Trophoblast cell (in vitro differentiated cells and primary cell): ENCODE data around the gene ELAC1.

ENCODE experiments used
- DNase-seq, 2 donors: peaks; one replicate each; pipeline ENCODE4 v3.0.0-alpha.2; 2016
- H2AFZ ChIP-seq: 2 replicates; pipeline ENCODE4 v1.6.1; 2013; ENCODE audit warnings: low read length, moderate library complexity, mild to moderate bottlenecking; ENCODE audit not compliant: insufficient read depth, poor library complexity
- H2AK5ac ChIP-seq: 2 replicates; pipeline ENCODE4 v1.6.1; 2013; ENCODE audit warnings: mild to moderate bottlenecking, low read length
- H2BK120ac ChIP-seq: 2 replicates; pipeline ENCODE4 v1.6.1; 2013; ENCODE audit warnings: low read length, mild to moderate bottlenecking, moderate library complexity; ENCODE audit not compliant: insufficient read depth, poor library complexity
- H2BK12ac ChIP-seq: 2 replicates; pipeline ENCODE4 v1.6.1; 2013; ENCODE audit warnings: mild to moderate bottlenecking, low read length, moderate library complexity
- H2BK5ac ChIP-seq: 2 replicates; pipeline ENCODE4 v1.6.1; 2013; ENCODE audit warnings: low read length, low read depth, moderate library complexity, mild to moderate bottlenecking; ENCODE audit not compliant: poor library complexity
- H3K14ac ChIP-seq: 2 replicates; pipeline ENCODE4 v1.6.1; 2013; ENCODE audit warnings: mild to moderate bottlenecking, low read length
- H3K18ac ChIP-seq: 2 replicates; pipeline ENCODE4 v1.6.1; 2013; ENCODE audit warnings: mild to moderate bottlenecking, low read length
- H3K23ac ChIP-seq: 2 replicates; pipeline ENCODE4 v1.6.1; 2013; ENCODE audit warnings: low read length
- H3K27ac ChIP-seq: 2 replicates; pipeline ENCODE4 v1.5.1; 2013; ENCODE audit warnings: low read depth, mild to moderate bottlenecking, inconsistent platforms, low read length, moderate library complexity
- H3K27me3 ChIP-seq: 2 replicates; pipeline ENCODE4 v1.6.1; 2013; ENCODE audit warnings: inconsistent platforms, mild to moderate bottlenecking, low read length, moderate library complexity; ENCODE audit not compliant: insufficient read depth
- H3K36me3 ChIP-seq, 2 experiments: 1 replicate in 1 of 2; 2 replicates in 1 of 2; pipeline ENCODE4 v1.6.1; 2013; ENCODE audit warnings: low read length in 2 of 2, mild to moderate bottlenecking in 2 of 2, moderate library complexity in 1 of 2; ENCODE audit not compliant: insufficient read depth in 2 of 2, control insufficient read depth in 1 of 2
- H3K4ac ChIP-seq: 2 replicates; pipeline ENCODE4 v1.6.1; 2013; ENCODE audit warnings: low read depth, mild to moderate bottlenecking, low read length, moderate library complexity
- H3K4me1 ChIP-seq, 2 experiments: 1 replicate in 1 of 2; 2 replicates in 1 of 2; pipeline ENCODE4 v1.6.1; 2013; ENCODE audit warnings: low read length in 2 of 2, mild to moderate bottlenecking in 2 of 2, moderate library complexity in 1 of 2; ENCODE audit not compliant: insufficient read depth in 2 of 2, control insufficient read depth in 1 of 2
- H3K4me2 ChIP-seq: 2 replicates; pipeline ENCODE4 v1.6.1; 2013; ENCODE audit warnings: inconsistent platforms, mild to moderate bottlenecking, low read length, moderate library complexity
- H3K4me3 ChIP-seq: 2 replicates; pipeline ENCODE4 v1.5.1; 2013; ENCODE audit warnings: mild to moderate bottlenecking, low read depth, low read length, inconsistent platforms
- H3K79me1 ChIP-seq: one replicate; pipeline ENCODE4 v1.6.1; 2013; ENCODE audit warnings: low read length
- H3K79me2 ChIP-seq: 2 replicates; pipeline ENCODE4 v1.6.1; 2013; ENCODE audit warnings: low read length, mild to moderate bottlenecking; ENCODE audit not compliant: control insufficient read depth, insufficient read depth, poor library complexity
- H3K9ac ChIP-seq: 2 replicates; pipeline ENCODE4 v1.6.1; 2013; ENCODE audit warnings: mild to moderate bottlenecking, low read length
- H3K9me3 ChIP-seq: 2 replicates; pipeline ENCODE4 v1.6.1; 2013; ENCODE audit warnings: low read depth, mild to moderate bottlenecking, control low read depth, inconsistent platforms, low read length; ENCODE audit not compliant: insufficient read depth
- H4K12ac ChIP-seq: 2 replicates; pipeline ENCODE4 v1.6.1; 2013; ENCODE audit warnings: low read depth, mild to moderate bottlenecking, low read length, moderate library complexity
- H4K8ac ChIP-seq: 2 replicates; pipeline ENCODE4 v1.6.1; 2013; ENCODE audit warnings: low read depth, mild to moderate bottlenecking, low read length, moderate library complexity
- H4K91ac ChIP-seq: one replicate; pipeline ENCODE4 v1.6.1; 2013; ENCODE audit warnings: low read depth, mild to moderate bottlenecking, low read length, moderate library complexity
- WGBS: extraction: QIAGEN DNeasy Blood & Tissue Kit; methylation state at CpG from one replicate; pipeline ENCODE4 v1.1.7; 2013; ENCODE audit warnings: missing lambda C conversion rate; ENCODE audit not compliant: insufficient read length, insufficient coverage; ENCODE audit errors: extremely low coverage; 5-methylcytosine and 5-hydroxymethylcytosine counted together

The ELAC1 gene

GRCh38 chr18:50947899-50948298 is 19.9 kb upstream of the ELAC1 start:
- Histone ChIP-seq H3K9ac (no peak overlapping the region), H3K4me1 (peaks cover 0 to 4% of the 10 kb centered on the region in 2 experiments)
- no CpG with 5 or more reads among the region's 1 CpG for WGBS

GRCh38 chr18:50949185-50949584 is 18.7 kb upstream of the ELAC1 start:
- Histone ChIP-seq H3K27me3 (no peaks in the 10 kb centered on the region), H2BK12ac (no peak overlapping the region), H3K9ac (no peak overlapping the region), H3K4ac (no peak overlapping the region), H2BK120ac (no peak overlapping the region), H3K4me2 (no peak overlapping the region), H2AFZ (no peak overlapping the region), H3K79me1 (no peaks in the 10 kb centered on the region), H4K91ac (no peak overlapping the region), H3K4me1 (peaks cover 0 to 4% of the 10 kb centered on the region in 2 experiments), H3K14ac (no peak overlapping the region), H3K23ac (no peak overlapping the region), H2BK5ac (no peak overlapping the region), H4K12ac (no peak overlapping the region), H3K9me3 (no peaks in the 10 kb centered on the region), H3K36me3 (peaks cover 0 to 2% of the 10 kb centered on the region in 2 experiments), H3K79me2 (no peaks in the 10 kb centered on the region), H3K4me3 (no peak overlapping the region), H3K27ac (no peak overlapping the region), H4K8ac (no peak overlapping the region), H3K18ac (no peak overlapping the region), H2AK5ac (no peak overlapping the region)
- no CpG with 5 or more reads among the region's 6 CpGs for WGBS
- DNase-seq: no peak

More at GRCh38 chr18:50947899-50948298, 19.9 kb upstream of the ELAC1 start:
- no peak overlapping the region for H2AK5ac ChIP-seq
- no peak overlapping the region for H3K4me3 ChIP-seq
- no peak overlapping the region for H3K23ac ChIP-seq
- no peak overlapping the region for H2BK12ac ChIP-seq
- no peak overlapping the region for H4K8ac ChIP-seq
- no peak overlapping the region for H4K12ac ChIP-seq
- no peak overlapping the region for H2BK5ac ChIP-seq
- H2AFZ ChIP-seq: no peak overlapping the region
- H3K27me3 ChIP-seq: no peaks in the 10 kb centered on the region
- H3K27ac ChIP-seq: no peak overlapping the region
- H2BK120ac ChIP-seq: no peak overlapping the region
- H3K79me1 ChIP-seq: no peaks in the 10 kb centered on the region
- no peak for DNase-seq
- H3K4me2 ChIP-seq: no peak overlapping the region
- no peak overlapping the region for H3K14ac ChIP-seq
- H3K79me2 ChIP-seq: no peaks in the 10 kb centered on the region
- no peaks in the 10 kb centered on the region for H3K9me3 ChIP-seq
- H3K4ac ChIP-seq: no peak overlapping the region
- peaks cover 0 to 2% of the 10 kb centered on the region in 2 experiments for H3K36me3 ChIP-seq
- no peak overlapping the region for H4K91ac ChIP-seq
- H3K18ac ChIP-seq: no peak overlapping the region

GRCh38 chr18:50950626-50951025 is 17.2 kb upstream of the ELAC1 start:
- Histone ChIP-seq H3K36me3 (peaks cover 0 to 2% of the 10 kb centered on the region in 2 experiments), H2BK5ac (no peak overlapping the region), H3K27me3 (no peaks in the 10 kb centered on the region), H3K4me3 (no peak overlapping the region), H2BK120ac (no peak overlapping the region), H3K23ac (no peak overlapping the region), H2BK12ac (no peak overlapping the region), H3K4me2 (no peak overlapping the region), H4K91ac (no peak overlapping the region), H4K12ac (no peak overlapping the region), H3K4me1 (no peaks in the 10 kb centered on the region), H3K4ac (no peak overlapping the region), H3K79me2 (no peaks in the 10 kb centered on the region), H3K9ac (no peak overlapping the region), H3K9me3 (no peaks in the 10 kb centered on the region), H3K79me1 (no peaks in the 10 kb centered on the region), H2AK5ac (no peak overlapping the region), H4K8ac (no peak overlapping the region), H3K14ac (no peak overlapping the region), H3K27ac (no peak overlapping the region), H2AFZ (no peak overlapping the region), H3K18ac (no peak overlapping the region)
- no CpG with 5 or more reads among the region's 4 CpGs for WGBS
- DNase-seq: peak; percentile 71 to 72

- no peaks in the 10 kb centered on the region for H3K79me1 ChIP-seq
- no peak overlapping the region for H2AFZ ChIP-seq
Observed at GRCh38 chr18:50953822-50954221, 14.0 kb upstream of the ELAC1 start.

More at GRCh38 chr18:50953822-50954221, 14.0 kb upstream of the ELAC1 start:
- Histone ChIP-seq H3K18ac (no peak overlapping the region), H3K27me3 (no peaks in the 10 kb centered on the region), H3K9me3 (no peaks in the 10 kb centered on the region), H3K27ac (no peak overlapping the region), H4K8ac (no peak overlapping the region), H2BK5ac (no peak overlapping the region), H3K4me2 (no peak overlapping the region), H3K14ac (no peak overlapping the region), H3K79me2 (no peaks in the 10 kb centered on the region), H3K4me3 (no peak overlapping the region), H3K9ac (no peak overlapping the region), H2BK12ac (no peak overlapping the region), H2BK120ac (no peak overlapping the region), H3K4me1 (no peaks in the 10 kb centered on the region), H2AK5ac (no peak overlapping the region), H4K91ac (no peak overlapping the region), H3K36me3 (peaks cover 0 to 2% of the 10 kb centered on the region in 2 experiments), H3K23ac (no peak overlapping the region), H3K4ac (no peak overlapping the region), H4K12ac (no peak overlapping the region)
- peak in 1 of 2 donors; percentile 25 for DNase-seq
- WGBS: no CpG with 5 or more reads among the region's 3 CpGs
